HL-60 (cell line): ENCODE measurements around the gene SLCO4A1.

Experiments used
- DNase-seq, 2 experiments: peaks; one replicate each; pipeline ENCODE4 v3.0.0-alpha.2; 2010 to 2020; ENCODE audit warnings: low read depth in 1 of 2, low spot score in 1 of 2
- H3K27ac ChIP-seq: fragments of 250-450 bp; sonication (Bioruptor Pico); replicated peaks from 2 replicates; pipeline ENCODE4 v1.5.1; 2020; ENCODE audit warnings: mild to moderate bottlenecking, moderate library complexity
- H3K27me3 ChIP-seq: fragments of 250-450 bp; sonication (Bioruptor Pico); 2 replicates; pipeline ENCODE4 v1.5.1; 2021; ENCODE audit warnings: mild to moderate bottlenecking, moderate library complexity; ENCODE audit not compliant: insufficient read depth, poor library complexity, severe bottlenecking
- H3K4me3 ChIP-seq: replicated peaks from 2 replicates; pipeline ENCODE4 v1.5.1; 2011; ENCODE audit warnings: mild to moderate bottlenecking, control low read depth, low read length; ENCODE audit not compliant: insufficient read depth
- GABPA ChIP-seq: IDR thresholded peaks from 2 replicates; pipeline ENCODE4 v1.6.1; 2012; ENCODE audit warnings: low read depth
- POLR2AphosphoS5 ChIP-seq: IDR thresholded peaks from 2 replicates; pipeline ENCODE4 v1.6.1; 2012; ENCODE audit warnings: low read depth
- SPI1 ChIP-seq: IDR thresholded peaks from 2 replicates; pipeline ENCODE4 v1.6.1; 2012; ENCODE audit warnings: low read depth, mild to moderate bottlenecking, borderline replicate concordance
- TF ChIP-seq, protein P1 (sequence below): IDR thresholded peaks from one replicate; pipeline ENCODE4 v1.5.1; 2011; ENCODE audit warnings: low read length, control low read depth, inconsistent platforms; ENCODE audit not compliant: insufficient read depth
- TF ChIP-seq, protein P2 (sequence below): IDR thresholded peaks from 2 replicates; pipeline ENCODE4 v1.6.1; 2012; ENCODE audit warnings: low read depth; ENCODE audit not compliant: insufficient replicate concordance

SLCO4A1 gene

DNA sequence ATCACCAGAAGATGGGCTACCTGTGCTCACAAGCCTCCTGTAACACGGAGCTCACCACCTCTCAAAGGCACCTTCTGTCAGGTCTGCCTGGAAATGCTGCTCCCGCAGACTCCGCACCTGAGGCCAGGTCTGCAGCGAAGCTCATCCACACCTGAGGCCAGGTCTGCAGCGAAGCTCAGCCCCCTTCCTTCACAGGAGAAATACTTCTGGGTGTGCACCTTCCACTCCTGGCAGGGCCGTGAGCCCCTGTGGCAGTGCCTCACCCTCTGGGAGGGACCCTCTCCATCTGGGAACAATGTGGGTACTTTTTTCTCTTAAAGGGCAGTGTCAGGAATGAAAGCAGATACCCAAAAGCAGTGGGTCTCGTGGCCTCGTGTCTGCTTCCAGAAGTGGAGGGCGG, 1.4 kb upstream of the SLCO4A1 start:
- TF ChIP-seq, protein P1, sequence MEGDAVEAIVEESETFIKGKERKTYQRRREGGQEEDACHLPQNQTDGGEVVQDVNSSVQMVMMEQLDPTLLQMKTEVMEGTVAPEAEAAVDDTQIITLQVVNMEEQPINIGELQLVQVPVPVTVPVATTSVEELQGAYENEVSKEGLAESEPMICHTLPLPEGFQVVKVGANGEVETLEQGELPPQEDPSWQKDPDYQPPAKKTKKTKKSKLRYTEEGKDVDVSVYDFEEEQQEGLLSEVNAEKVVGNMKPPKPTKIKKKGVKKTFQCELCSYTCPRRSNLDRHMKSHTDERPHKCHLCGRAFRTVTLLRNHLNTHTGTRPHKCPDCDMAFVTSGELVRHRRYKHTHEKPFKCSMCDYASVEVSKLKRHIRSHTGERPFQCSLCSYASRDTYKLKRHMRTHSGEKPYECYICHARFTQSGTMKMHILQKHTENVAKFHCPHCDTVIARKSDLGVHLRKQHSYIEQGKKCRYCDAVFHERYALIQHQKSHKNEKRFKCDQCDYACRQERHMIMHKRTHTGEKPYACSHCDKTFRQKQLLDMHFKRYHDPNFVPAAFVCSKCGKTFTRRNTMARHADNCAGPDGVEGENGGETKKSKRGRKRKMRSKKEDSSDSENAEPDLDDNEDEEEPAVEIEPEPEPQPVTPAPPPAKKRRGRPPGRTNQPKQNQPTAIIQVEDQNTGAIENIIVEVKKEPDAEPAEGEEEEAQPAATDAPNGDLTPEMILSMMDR, result no peak
- TF ChIP-seq SPI1 (no peak), GABPA (no peak)
- TF ChIP-seq, protein P2, sequence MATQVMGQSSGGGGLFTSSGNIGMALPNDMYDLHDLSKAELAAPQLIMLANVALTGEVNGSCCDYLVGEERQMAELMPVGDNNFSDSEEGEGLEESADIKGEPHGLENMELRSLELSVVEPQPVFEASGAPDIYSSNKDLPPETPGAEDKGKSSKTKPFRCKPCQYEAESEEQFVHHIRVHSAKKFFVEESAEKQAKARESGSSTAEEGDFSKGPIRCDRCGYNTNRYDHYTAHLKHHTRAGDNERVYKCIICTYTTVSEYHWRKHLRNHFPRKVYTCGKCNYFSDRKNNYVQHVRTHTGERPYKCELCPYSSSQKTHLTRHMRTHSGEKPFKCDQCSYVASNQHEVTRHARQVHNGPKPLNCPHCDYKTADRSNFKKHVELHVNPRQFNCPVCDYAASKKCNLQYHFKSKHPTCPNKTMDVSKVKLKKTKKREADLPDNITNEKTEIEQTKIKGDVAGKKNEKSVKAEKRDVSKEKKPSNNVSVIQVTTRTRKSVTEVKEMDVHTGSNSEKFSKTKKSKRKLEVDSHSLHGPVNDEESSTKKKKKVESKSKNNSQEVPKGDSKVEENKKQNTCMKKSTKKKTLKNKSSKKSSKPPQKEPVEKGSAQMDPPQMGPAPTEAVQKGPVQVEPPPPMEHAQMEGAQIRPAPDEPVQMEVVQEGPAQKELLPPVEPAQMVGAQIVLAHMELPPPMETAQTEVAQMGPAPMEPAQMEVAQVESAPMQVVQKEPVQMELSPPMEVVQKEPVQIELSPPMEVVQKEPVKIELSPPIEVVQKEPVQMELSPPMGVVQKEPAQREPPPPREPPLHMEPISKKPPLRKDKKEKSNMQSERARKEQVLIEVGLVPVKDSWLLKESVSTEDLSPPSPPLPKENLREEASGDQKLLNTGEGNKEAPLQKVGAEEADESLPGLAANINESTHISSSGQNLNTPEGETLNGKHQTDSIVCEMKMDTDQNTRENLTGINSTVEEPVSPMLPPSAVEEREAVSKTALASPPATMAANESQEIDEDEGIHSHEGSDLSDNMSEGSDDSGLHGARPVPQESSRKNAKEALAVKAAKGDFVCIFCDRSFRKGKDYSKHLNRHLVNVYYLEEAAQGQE, result no peak
- Histone ChIP-seq H3K4me3 (no peak overlapping the region), H3K27me3 (no peaks in the 10 kb centered on the region), H3K27ac (no peak overlapping the region)
- no peak for DNase-seq

DNA sequence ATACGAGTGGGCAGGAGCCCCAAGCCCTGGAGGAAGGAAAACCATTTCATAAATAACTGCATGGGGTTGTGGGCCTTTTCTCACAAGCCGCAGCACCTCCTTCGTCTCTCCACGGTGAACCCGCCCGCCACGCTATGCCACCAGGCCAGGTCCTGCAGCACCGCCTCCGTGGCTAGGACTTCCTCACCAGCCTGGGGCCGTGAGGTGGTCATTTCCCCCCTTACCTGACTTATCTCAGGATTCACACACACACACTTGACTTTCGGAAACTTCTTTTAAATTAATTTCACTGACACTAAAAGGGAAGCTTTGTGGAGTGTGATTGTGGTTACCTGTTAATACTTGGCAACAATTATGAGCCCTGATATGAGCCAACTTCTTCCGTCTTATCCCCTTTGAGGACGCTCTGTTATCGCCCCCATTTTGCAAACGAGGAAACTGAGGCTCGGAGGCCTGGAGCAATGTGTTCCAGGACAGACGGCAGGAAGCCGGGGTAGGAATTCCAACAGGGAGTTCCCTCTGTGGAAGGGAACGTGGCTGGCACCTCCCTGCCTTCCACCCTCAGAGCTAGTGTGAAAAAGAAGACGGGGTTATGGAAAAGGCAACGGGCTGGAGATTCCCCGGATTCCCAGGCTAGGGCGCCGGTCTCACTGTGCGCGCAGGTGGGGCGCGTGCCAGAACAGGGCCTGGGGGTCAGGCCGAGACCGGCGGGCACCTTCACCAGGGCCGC, 817 bp upstream of the SLCO4A1 start:
- peak in 1 of 2 experiments; percentile 29 for DNase-seq
- TF ChIP-seq, protein P2, result no peak
- TF ChIP-seq GABPA (no peak), SPI1 (no peak), POLR2AphosphoS5 (no peak; the same call in 1 of the 2 replicates)
- TF ChIP-seq, protein P1, result no peak
- H3K27ac ChIP-seq, result peak overlapping the region; percentile 87

DNA sequence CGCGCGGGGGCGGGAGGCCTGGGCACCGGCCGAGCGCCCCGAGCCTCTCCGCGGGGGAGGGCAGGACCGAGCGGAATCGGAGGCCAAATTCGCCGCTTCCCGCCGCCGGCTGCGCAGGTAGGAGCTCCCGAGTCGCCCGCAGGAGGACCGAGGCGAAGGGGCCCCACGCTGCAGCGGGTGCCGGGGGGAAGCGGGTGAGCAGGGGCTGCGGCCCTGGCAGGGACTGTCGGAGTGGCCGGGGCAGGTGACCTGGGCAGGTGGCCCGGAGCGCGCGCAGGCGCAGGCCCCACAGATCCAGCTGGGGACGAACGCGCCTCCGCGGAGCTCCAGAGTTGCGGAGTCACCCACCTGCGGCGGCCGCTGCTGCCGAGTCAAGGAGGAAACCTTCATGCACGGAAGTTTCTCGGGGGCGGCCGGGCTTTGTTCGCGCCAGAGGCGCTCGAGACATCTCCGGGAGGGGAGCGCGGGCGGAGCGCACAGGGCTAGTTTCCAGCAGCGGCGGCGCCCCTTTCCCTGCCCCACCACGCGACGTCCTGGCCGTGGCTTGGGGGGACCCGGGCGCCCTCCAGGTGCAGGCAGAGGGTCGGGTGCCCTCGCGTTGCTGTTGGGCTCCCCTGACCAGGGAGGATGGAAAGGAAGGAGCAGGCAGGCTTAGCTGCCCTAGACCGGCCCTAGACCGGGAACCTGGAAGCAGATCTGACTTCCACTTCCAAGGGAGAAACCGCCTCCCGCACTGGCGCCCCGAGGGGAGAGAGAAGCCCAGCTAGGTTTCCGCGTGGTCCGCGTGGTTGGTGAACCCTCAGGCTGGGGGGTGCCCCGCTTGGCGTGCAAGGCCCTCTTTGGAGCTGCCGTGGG, 590 bp downstream of the SLCO4A1 start:
- Histone ChIP-seq H3K27me3 (no peaks in the 10 kb centered on the region), H3K4me3 (peak overlapping the region; percentile 82), H3K27ac (peak overlapping the region; percentile 83)
- DNase-seq, result peak in 1 of 2 experiments; percentile 57
- TF ChIP-seq POLR2AphosphoS5, result no peak
- TF ChIP-seq, protein P2, result no peak
- TF ChIP-seq SPI1, result no peak
- TF ChIP-seq GABPA, result no peak
- TF ChIP-seq, protein P1, result no peak

More for the DNA sequence above, 817 bp upstream of the SLCO4A1 start:
- Histone ChIP-seq H3K4me3 (peak overlapping the region; percentile 82), H3K27me3 (no peaks in the 10 kb centered on the region)
